Measurements from ENCODE around the gene ANKRD27.
"Not testable (repeated sequence)": the region's sequence is repeated elsewhere in the genome, so short reads cannot be mapped to it uniquely, and the experiment has no call there.

The ANKRD27 gene

DNA sequence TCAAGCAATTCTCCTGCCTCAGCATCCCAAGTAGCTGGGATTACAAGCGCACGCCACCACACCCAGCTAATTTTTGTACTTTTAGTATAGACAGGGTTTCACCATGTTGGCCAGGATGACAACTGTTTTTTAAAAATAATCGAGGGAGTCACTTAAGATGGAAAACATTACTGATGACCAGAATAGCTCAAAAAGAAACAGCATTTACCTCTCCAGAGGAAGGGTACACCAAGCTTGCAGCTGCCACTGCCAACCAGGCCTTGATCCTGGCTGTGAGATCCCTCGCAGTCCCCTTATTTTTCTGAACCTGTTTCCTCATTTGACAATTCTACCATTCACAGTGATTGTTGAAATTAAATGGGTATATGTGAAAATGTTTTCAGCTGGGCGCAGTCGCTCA, 79.5 kb downstream of the ANKRD27 start:
- DNase-seq, result no peak

DNA sequence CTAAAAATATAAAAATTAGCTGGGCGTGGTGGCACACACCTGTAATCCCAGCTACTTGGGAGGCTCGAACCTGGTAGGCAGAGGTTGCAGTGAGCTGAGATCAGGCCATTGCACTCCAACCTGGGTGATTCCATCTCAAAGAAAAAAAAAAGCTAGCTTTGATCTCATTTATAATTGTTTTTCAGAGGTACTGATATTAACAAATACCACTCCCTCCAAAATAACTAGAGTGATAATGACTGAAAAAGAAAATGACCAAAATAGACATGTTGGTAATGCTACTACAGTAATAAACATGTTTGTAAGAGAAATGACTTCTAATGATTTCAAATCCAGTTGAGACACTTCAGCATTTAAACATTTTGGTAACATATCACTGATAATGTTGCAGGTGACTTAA, 81.0 kb downstream of the ANKRD27 start:
- no peak for DNase-seq

DNA sequence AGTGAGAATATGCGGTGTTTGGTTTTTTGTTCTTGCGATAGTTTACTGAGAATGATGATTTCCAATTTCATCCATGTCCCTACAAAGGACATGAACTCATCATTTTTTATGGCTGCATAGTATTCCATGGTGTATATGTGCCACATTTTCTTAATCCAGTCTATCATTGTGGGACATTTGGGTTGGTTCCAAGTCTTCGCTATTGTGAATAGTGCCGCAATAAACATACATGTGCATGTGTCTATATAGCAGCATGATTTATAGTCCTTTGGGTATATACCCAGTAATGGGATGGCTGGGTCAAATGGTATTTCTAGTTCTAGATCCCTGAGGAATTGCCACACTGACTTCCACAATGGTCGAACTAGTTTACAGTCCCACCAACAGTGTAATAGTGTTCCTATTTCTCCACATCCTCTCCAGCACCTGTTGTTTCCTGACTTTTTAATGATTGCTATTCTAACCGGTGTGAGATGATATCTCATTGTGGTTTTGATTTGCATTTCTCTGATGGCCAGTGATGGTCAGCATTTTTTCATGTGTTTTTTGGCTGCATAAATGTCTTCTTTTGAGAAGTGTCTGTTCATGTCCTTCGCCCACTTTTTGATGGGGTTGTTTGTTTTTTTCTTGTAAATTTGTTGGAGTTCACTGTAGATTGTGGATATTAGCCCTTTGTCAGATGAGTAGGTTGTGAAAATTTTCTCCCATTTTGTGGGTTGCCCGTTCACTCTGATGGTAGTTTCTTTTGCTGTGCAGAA, 87.1 kb downstream of the ANKRD27 start:
- DNase-seq, result not testable (repeated sequence)

DNA sequence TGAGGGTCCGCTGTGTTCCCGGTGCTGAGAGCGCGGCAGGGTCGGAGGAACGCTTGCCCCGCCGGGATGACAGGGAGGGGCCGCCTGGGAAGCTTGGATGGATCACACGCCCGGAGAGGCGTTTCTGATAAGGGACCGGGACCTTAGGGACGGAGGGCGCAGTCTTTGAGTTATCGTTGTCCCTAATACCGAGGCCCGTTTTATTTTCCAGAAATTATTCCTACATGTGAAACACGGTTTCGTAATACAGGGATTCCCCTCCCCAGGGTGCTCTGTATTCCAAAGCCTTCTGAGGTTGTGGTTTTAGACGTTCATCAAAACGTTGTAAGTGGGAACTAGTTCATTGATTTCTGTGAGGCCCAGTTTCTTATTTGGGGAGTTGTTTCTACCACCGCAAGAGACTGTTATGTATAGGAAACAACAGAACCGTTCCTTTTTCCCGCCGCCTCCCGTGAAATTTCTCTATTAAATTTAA, 93.2 kb downstream of the ANKRD27 start:
- no peak for DNase-seq

DNA sequence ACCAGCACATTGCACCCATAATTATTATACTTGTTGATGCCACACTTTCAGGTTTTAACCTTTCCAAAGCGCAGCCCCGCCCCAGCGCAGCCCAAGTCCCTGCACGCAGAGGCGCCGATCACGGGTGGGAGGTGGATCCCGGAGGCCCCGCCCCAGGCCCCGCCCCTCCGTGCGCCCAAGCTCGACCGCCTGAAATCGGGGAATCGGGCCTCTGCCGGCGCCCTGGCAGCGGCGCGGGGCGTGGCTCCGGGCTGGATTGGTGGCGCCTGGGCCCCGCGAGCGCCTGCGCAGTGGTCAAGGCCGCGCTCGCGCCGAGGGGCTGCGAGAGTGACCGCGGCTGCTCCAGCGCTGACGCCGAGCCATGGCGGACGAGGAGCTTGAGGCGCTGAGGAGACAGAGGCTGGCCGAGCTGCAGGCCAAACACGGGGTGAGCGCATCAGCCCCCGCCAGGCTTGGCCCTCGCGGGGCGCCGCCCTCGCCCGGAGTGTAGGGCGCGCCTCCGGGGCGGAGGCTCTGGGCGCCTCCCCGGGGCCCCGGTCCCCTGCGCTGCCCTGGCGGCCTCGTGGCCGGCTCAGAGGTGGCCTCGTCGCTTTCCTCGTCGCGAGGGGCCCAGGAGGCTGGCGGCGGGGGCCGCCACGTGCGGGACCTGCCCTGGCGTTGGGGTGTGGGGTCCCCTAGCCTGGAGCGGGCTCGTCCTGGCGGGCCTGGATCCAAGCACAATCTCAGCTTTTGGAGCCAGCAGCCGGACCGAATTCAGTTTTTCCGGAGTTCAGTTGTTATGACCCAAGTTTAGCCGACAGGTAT, 93.9 kb downstream of the ANKRD27 start, which contains the start of gene PDCD5:
Gene PDCD5 (plus strand): TSS at position 290 of the 804 bp plus-strand sequence. CDS start 72 bp downstream, at position 362.
- DNase-seq, result peak; percentile 80

DNA sequence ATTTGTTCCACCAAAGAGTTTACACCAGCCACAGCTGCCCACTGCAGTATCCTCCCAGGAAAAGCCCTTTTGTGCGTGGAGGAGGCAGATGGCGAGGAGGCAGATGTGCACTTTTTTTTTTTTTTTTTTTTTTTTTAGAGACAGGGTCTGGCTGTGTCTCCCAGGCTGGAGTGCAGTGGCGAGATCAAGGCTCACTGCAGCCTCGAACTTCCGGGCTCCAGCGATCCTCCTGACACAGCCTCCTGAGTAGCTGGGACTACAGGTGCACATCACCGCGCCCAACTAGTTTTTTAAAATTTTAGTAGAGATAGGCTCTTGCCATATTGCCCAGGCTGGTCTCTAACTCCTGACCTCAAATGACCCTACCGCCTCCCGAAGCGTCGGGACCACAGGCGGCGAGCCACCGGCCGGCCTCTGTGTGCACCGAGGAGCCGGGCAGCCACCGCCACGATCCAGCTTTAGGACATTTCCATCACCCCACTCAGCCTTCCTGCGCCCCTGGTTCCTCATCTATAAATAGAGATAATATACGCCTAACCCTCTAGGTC, 94.6 kb downstream of the ANKRD27 start:
- no peak for DNase-seq

DNA sequence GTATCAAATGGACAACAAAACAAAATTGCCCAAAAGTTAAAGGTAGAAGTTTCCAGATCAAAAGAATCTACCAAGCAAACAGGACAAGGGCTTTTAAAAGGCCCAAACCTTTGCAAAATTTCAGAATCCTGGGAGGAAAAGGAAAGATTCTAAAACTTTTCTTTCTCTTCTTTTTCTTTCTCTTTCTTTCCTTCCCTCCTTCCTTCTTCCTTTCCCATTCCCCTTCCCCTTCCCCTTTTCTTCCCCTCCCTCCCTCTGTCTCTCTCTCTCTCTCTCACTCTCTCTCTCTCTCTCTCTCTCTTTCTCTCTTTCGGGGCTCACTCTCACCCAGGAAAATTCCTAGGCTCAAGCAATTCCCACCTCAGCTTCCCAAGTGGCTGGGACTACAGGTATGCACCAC, 98.2 kb downstream of the ANKRD27 start:
- DNase-seq, result no peak

- no peak for DNase-seq
Measured at GRCh38 chr19:32573492-32573794, 101.5 kb downstream of the ANKRD27 start.

- not testable (repeated sequence) for DNase-seq
Measured at GRCh38 chr19:32572700-32573491, 102.1 kb downstream of the ANKRD27 start.

DNA sequence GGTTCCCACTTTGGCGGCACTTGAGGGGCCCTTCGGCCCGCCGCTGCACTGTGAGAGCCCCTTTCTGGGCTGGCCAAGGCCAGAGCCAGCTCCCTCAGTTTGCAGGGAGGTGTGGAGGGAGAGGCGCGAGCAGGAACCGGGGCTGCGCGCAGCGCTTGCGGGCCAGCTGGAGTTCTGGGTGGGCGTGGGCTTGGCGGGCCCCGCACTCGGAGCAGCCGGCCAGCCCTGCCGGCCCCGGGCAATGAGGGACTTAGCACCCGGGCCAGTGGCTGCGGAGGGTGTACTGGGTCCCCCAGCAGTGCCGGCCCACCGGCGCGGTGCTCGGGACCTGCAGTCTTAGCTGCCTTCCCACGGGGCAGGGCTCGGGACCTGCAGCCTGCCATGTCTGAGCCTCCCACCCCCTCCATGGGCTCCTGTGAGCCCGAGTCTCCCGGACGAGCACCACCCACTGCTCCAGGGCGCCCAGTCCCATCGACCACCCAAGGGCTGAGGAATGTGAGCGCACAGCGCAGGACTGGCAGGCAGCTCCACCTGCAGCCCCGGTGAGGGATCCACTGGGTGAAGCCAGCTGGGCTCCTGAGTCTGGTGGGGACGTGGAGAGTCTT, 103.4 kb downstream of the ANKRD27 start:
- not testable (repeated sequence) for DNase-seq

DNA sequence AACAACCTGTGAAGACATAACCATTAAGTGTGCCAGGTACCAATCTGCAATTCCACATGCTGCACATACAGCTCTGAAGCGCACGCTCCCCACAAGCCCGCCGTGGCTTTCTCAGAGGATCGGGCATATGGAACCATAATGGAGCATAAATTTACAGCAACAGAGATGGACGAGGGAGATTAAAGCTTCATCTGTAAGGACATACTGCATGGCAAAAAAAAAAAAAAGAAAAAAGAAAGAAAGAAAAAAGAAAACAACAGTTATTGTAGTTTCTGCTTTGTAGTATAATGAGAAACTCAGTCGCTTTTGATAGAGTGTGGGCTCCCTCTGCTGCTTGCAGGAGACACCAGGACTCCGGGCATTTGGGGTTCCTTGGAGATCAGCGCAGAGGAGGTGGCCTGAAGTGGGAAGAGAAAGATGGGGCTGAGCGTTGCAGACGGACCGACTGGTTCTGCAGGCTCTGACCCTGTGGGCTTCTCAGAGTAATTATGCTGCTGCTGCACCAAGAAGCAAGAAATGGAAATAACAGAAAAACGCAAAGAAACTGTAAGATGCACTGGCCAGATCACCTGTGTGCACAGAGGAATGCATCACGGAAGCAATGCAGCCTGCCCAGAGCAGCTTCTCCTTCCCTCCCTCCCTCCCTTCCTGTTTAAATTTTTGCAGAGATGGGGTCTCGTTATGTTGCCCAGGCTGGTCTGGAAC, 104.7 kb downstream of the ANKRD27 start:
- peak; percentile 58 for DNase-seq

DNA sequence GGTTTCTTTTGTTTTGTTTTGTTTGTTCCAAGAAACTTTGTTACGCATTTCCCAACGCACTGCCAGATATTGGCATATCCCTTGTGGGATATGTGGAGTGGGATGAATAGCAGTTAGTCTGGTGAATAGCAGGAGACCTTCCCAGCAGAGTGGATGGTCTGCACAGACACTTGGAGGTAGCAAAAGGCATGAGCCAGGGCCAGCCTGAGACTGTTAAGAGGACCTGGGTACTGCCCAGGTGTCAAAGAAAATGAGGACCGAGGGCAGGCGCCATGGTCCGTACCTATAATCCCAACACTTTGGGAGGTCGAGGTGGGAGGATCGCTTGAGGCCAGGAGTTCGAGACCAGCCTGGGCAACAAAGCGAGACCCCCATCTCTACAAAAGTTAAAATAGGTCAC, 107.5 kb downstream of the ANKRD27 start:
- no peak for DNase-seq

DNA sequence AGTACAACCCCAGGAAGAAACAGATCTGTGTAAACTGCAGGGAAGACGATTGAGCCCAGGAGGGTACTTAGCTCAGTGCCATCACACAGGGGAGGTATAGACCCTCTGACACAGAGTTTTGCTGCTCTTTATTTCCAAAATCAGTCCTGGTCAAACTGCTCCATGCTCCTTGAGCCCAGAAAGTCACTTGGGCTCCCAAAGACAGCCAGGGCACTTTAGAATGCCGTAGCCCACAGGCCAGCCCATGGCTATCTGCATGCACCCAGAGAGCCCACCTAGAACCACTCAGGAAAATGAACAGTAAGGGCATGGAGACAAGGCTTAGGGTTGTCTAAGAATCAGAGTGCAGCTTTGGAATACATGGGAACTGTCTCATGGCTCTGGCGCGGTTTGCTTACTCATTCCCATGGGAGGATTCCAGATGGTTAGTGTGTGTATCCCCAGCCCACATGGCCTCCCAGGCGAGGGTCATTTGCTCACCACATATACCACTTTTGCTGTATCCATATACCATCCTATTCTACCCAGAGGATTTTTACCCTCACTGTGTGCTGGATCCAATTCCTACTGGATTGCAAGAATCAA, 108.6 kb downstream of the ANKRD27 start:
- no peak for DNase-seq

- DNase-seq, result no peak
Measured at GRCh38 chr19:32563761-32564160, 111.2 kb downstream of the ANKRD27 start.

DNA sequence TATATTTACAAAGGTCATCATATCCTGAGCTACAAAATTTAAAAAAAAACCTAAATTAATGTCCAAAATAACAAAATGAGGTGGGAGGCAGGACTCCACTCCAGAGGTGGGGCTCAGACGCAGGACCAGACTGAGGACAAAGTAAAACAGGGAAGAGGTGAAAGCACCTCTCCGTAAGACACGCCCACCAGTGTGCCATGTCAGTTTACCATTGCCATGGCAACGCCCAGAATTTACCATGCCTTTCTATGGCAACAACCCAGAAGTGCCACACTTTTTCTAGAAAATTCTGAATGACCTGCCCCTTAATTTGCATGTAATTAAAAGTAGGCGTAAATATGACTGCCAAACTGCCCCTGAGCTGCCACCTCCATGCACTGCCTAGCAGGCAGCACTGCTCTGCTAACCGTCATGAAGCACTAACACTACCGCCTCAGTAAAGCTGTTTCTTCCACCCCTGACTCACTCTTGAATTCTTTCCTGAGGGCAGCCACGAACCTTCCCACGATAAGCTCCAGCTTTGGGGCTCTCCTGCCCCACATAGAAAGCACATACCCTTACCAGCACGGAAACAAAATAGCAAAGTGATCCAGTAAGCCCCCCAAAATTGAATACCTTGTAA, 116.3 kb downstream of the ANKRD27 start:
- no peak for DNase-seq

- DNase-seq, result no peak
Measured at GRCh38 chr19:32555786-32556185, 119.2 kb downstream of the ANKRD27 start.

DNA sequence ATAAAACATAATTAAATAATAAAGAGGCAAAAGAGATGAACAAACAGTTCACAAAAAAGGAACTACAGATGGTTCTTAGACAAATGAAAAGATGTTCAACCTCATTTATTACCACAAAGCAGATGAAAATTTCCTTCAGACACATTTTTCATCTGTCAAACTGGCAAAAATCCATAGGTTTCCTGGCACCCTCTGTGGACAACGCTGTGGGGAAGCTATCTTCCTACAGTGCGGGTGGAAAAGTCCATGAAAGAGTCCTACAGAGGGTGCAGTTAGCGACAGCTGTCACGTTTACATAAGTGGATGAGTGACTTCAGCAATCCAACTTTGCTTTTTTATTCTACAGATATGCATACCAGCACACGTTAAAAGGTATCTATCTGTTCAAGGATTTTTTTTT, 124.3 kb downstream of the ANKRD27 start:
- DNase-seq, result no peak
